ENCODE data around the gene EVX2. TPM values are rescaled to one million over a fixed set of nuclear protein-coding genes. Genes with fewer than 3 reads are reported as not detected.

EVX2 gene
- total RNA-seq, 4 donors from 2014 or later = not detected

DNA sequence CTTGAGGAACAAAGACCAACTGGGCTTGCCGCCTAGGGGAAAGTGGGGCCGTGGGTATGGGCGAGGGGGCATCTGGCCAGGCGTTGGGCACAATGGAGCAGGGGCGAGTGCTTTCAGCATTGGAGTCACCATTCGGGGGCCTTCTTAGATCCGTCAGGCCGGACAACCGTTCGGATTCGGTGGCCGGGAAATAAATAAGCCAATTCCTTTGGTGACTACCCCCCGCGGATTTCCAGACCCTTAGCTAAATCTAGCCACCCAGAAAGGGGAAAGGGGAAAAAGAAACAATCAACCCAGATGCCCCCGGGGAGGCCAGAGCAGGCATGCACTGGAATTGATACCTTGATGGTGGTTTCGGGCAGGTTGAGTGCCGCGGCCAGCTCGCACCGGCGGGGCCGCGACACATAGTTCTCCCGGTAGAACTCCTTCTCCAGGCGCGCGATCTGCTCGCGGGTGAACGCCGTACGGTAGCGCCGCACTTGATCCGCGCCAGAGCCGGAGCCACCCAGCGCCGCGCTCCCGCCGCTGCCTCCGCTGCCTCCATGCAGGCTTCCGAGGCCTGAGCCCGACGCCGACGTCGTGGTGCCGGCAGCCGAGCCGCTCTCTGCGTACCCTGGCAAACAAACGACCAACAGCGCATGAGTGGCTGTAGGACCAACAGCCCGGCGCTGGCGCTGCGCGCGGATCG is 1.8 kb downstream of the EVX2 start:
- peaks cover 5 to 19% of the 10 kb centered on the region in 2 donors for H3K4me1 ChIP-seq
- peaks cover 90% of the 10 kb centered on the region for H3K27me3 ChIP-seq
- no peaks in the 10 kb centered on the region for H3K9me3 ChIP-seq
- H3K4me3 ChIP-seq (replicated peaks in 1 of 3) = no peak overlapping the region
- no peak for TF ChIP-seq POLR2A (IDR thresholded peaks at IDR 0.05)
- TF ChIP-seq, protein P1, sequence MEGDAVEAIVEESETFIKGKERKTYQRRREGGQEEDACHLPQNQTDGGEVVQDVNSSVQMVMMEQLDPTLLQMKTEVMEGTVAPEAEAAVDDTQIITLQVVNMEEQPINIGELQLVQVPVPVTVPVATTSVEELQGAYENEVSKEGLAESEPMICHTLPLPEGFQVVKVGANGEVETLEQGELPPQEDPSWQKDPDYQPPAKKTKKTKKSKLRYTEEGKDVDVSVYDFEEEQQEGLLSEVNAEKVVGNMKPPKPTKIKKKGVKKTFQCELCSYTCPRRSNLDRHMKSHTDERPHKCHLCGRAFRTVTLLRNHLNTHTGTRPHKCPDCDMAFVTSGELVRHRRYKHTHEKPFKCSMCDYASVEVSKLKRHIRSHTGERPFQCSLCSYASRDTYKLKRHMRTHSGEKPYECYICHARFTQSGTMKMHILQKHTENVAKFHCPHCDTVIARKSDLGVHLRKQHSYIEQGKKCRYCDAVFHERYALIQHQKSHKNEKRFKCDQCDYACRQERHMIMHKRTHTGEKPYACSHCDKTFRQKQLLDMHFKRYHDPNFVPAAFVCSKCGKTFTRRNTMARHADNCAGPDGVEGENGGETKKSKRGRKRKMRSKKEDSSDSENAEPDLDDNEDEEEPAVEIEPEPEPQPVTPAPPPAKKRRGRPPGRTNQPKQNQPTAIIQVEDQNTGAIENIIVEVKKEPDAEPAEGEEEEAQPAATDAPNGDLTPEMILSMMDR (IDR thresholded peaks at IDR 0.05) = no peak
- no peak overlapping the region for H3K27ac ChIP-seq
- H3K36me3 ChIP-seq = no peaks in the 10 kb centered on the region
- DNase-seq = no peak
- 6 to 13% methylated on average over 32 to 39 of the region's 62 CpGs for WGBS, 2 donors
- intact Hi-C loops (cut with DNase I) = loop anchor here (10.0 kb wide), 1 partner anchor 717 kb away; no protein-coding TSS in a partner anchor

DNA sequence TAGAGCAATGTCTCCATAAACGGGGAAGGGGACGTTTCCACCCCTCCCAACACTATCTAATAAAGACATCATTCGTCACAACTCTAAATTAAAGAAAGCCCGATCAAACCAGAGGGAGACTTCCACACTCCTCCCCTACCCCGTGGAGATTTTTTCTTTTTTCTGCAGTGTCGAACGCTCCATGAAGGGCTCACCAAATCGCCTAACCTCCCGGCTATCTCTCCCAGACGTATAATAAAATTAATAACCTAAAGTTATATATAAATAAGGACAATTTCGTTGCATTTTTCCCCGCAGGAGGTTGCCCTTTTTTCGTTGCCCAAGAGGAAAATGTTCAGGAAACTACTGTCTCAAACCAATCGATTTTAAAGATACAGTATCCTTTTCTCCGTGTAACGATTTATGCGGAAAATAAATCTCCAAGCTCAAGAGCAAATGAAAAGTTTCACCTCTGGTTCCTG is 2.4 kb downstream of the EVX2 start:
- no peak for TF ChIP-seq POLR2A (IDR thresholded peaks at IDR 0.05)
- TF ChIP-seq, protein P1 (IDR thresholded peaks at IDR 0.05) = no peak
- intact Hi-C loops (cut with DNase I) = loop anchor here (10.0 kb wide), 1 partner anchor 717 kb away; no protein-coding TSS in a partner anchor
- H3K27me3 ChIP-seq = peaks cover 90% of the 10 kb centered on the region
- no peaks in the 10 kb centered on the region for H3K9me3 ChIP-seq
- DNase-seq = no peak
- WGBS, 2 donors = 8 to 11% methylated on average over 17 of the region's 17 CpGs
- no peaks in the 10 kb centered on the region for H3K36me3 ChIP-seq
- no peak overlapping the region for H3K4me3 ChIP-seq (replicated peaks in 1 of 3)
- H3K4me1 ChIP-seq = peaks cover 5 to 19% of the 10 kb centered on the region in 2 donors
- H3K27ac ChIP-seq = no peak overlapping the region

DNA sequence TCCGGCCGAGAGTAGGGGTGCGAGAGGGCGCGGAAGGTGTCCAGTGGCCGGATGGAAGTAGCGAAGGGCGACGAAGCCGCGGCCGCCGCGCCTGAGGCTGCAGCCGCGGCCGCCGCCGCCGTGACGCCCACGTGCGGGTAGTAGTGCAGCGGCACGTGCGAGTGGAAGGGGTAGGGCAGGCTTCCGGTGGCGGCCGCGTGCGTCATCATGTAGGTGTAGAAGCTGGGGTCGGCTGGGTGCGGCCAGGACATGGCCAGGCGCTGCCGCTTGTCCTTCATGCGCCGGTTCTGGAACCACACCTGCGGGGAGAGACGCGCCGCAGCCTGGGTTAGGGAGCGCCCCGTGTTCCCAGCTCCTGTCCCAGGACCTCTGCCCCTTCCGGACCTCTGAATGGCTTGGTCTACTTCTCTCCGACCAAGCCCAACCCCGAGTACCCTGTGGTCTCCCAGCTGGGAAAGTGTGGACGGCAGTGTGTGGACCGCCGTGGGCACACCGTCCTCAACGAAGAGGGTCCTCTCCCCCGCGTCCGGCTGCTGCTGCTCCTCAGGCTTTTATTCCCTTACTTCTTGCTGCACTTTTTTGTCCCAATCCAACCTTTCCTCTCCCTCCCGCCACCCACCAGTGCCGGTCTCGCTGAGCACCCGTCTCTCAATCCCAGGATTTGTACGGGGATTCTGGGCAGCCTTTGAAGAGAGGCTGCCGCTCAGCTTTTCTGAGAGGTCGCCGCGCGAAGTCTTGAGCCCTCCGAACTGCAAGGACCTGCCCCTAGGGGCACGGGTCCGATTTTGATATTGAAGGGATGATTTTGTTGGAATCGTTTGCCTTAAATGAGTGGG is 3.0 kb downstream of the EVX2 start:
- WGBS, 2 donors = 11 to 15% methylated on average over 21 to 25 of the region's 68 CpGs
- TF ChIP-seq, protein P1 (IDR thresholded peaks at IDR 0.05) = no peak
- TF ChIP-seq POLR2A (IDR thresholded peaks at IDR 0.05) = no peak
- DNase-seq = no peak
- intact Hi-C loops (cut with DNase I) = loop anchor here (10.0 kb wide), 1 partner anchor 716 kb away; no protein-coding TSS in a partner anchor
- H3K36me3 ChIP-seq = no peaks in the 10 kb centered on the region
- H3K27me3 ChIP-seq = peaks cover 90% of the 10 kb centered on the region
- H3K4me3 ChIP-seq (replicated peaks in 1 of 3) = no peak overlapping the region
- H3K9me3 ChIP-seq = no peaks in the 10 kb centered on the region
- H3K4me1 ChIP-seq = peaks cover 5 to 19% of the 10 kb centered on the region in 2 donors
- no peak overlapping the region for H3K27ac ChIP-seq

DNA sequence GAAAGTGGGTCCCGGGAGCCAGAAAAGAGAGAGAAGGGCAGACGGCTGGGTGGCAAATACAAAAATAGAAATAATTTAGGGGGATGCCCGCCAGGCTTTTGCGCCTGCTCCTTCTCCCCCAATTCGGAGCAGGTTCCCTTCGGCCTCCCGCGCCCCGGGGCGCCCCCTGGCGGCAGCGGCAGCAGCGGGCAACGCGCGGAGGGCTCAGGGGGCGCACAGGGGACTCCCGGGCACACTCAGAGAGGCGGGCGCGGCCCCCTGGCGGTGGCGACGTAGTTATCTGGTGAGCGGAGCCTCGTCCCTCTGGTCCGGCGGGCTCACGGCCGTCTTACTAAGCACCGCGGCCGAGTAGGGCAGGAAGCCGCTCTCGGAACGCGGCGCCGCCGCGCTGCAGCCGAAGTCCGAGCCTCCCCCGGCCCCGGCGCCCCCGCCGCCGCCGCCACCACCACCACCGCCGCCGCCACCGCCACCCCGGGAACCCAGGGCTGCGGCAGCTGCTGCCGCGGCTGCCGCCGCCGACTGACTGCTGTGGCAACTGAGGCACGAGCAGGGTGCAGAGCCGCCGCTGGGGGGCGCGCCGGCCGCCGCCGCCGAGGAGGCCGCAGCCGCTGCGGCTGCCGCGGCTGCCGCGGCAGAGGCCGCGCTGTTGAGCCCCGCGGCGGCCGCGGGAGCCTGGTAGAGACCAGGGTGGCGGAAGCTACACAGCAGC is 3.8 kb downstream of the EVX2 start:
- H3K36me3 ChIP-seq = no peaks in the 10 kb centered on the region
- no peak for DNase-seq
- intact Hi-C loops (cut with DNase I) = loop anchor here (10.0 kb wide), 1 partner anchor 715 kb away; no protein-coding TSS in a partner anchor
- WGBS, 2 donors = 1 to 3% methylated on average over 8 to 9 of the region's 86 CpGs
- H3K9me3 ChIP-seq = no peaks in the 10 kb centered on the region
- H3K27me3 ChIP-seq = peaks cover 88% of the 10 kb centered on the region
- TF ChIP-seq POLR2A (IDR thresholded peaks at IDR 0.05) = no peak
- TF ChIP-seq, protein P1 (IDR thresholded peaks at IDR 0.05) = peak in 1 of 6 experiments; percentile 32
- H3K27ac ChIP-seq = no peak overlapping the region
- H3K4me3 ChIP-seq (replicated peaks in 1 of 3) = no peak overlapping the region
- peaks cover 5 to 19% of the 10 kb centered on the region in 2 donors for H3K4me1 ChIP-seq

All from thyroid gland (tissue), 4 donors.